HepG2 (cell line): Measurements from ENCODE around the gene ORC3. TPM values are rescaled to one million over a fixed set of nuclear protein-coding genes. Genes with fewer than 3 reads are reported as not detected.

Experiments
- ATAC-seq: fragments of 200-7000 bp; cut with Tn5 transposase; 3 replicates; pipeline ENCODE4 v1.9.1; 2020; ENCODE audit warnings: mild to moderate bottlenecking, moderate library complexity
- BruUV-seq: library from RNA; stranded (reverse); fragments of 400-500 nt; replicated peaks from 2 replicates; lab custom pipeline; 2021; lab: Mats Ljungman, UMichigan
- CTCF ChIA-PET: fragments of 300-600 bp; formaldehyde crosslinking; extraction: SDS; loops from one replicate; lab custom pipeline; 2021; ENCODE audit warnings: low total read pairs, inconsistent platforms, low intra/inter-chr PET ratio; lab: Yijun Ruan, JAX
- POLR2A ChIA-PET: fragments of 350-600 bp; sonication (Branson Sonifier 250); formaldehyde crosslinking; loops from one replicate; lab custom pipeline; 2020; ENCODE audit warnings: antibody characterized with exemption, inconsistent platforms; lab: Yijun Ruan, JAX
- DNase-seq: peaks from one replicate; pipeline ENCODE4 v3.0.0-alpha.2; 2015; ENCODE audit warnings: low spot score
- FAIRE-seq: peaks from 3 replicates; lab custom pipeline; 2011; peaks lifted over from hg19 to GRCh38; lab: Jason Lieb, UNC
- H2AFZ ChIP-seq: one replicate; pipeline ENCODE4 v1.6.1; 2011; ENCODE audit warnings: low read length, inconsistent platforms
- H3K27ac ChIP-seq: fragments of 300-600 bp; 3 replicates; pipeline ENCODE4 v1.8.0; 2011; ENCODE audit warnings: mixed run types, mild to moderate bottlenecking, mixed read lengths, low read length, inconsistent platforms; ENCODE audit not compliant: insufficient read depth; ENCODE audit errors: extremely low read length
- H3K27me3 ChIP-seq, 2 experiments: fragments of 200-600 bp in 1 of 2; 2 replicates in 1 of 2; 3 replicates in 1 of 2; pipeline versions ENCODE4 v1.6.0 to v1.8.0; 2011; ENCODE audit warnings: low read length in 2 of 2, mild to moderate bottlenecking in 2 of 2, moderate library complexity in 2 of 2, inconsistent platforms in 1 of 2; ENCODE audit not compliant: insufficient read depth in 2 of 2, control insufficient read depth in 1 of 2
- H3K36me3 ChIP-seq, 2 experiments: fragments of 200-600 bp in 1 of 2; replicated peaks in 1 of 2; 2 replicates in 1 of 2; 3 replicates in 1 of 2; pipeline versions ENCODE4 v1.5.1 to v1.8.0; 2011; ENCODE audit warnings: low read length in 2 of 2, inconsistent platforms in 1 of 2; ENCODE audit not compliant: insufficient read depth in 2 of 2, control insufficient read depth in 1 of 2
- H3K4me1 ChIP-seq: 2 replicates; pipeline ENCODE4 v1.5.1; 2012; ENCODE audit warnings: low read length, inconsistent platforms; ENCODE audit not compliant: insufficient read depth
- H3K4me2 ChIP-seq: 2 replicates; pipeline ENCODE4 v1.6.0; 2011; ENCODE audit warnings: low read depth, low read length, inconsistent platforms
- H3K4me3 ChIP-seq, 3 experiments: fragments of 200-600 bp in 1 of 3; sonication (generic), shearing (Covaris generic) in 1 of 3; replicated peaks in 1 of 3; 2 replicates each; pipeline ENCODE4 v1.5.1; 2011 to 2016; ENCODE audit warnings: low read length in 3 of 3, inconsistent platforms in 2 of 3, low read depth in 2 of 3, mild to moderate bottlenecking in 2 of 3, control low read depth in 1 of 3, mixed read lengths in 1 of 3; ENCODE audit not compliant: insufficient read depth in 1 of 3
- H3K79me2 ChIP-seq: one replicate; pipeline ENCODE4 v1.6.1; 2011; ENCODE audit warnings: low read length, inconsistent platforms; ENCODE audit not compliant: insufficient read depth
- H3K9ac ChIP-seq: 2 replicates; pipeline ENCODE4 v1.6.0; 2011; ENCODE audit warnings: mild to moderate bottlenecking, low read depth, low read length, inconsistent platforms; ENCODE audit not compliant: insufficient read depth
- H3K9me3 ChIP-seq: 2 replicates; pipeline ENCODE4 v1.5.1; 2012; ENCODE audit warnings: mild to moderate bottlenecking, low read length
- H4K20me1 ChIP-seq: 2 replicates; pipeline ENCODE4 v1.6.0; 2011; ENCODE audit warnings: inconsistent platforms, mild to moderate bottlenecking, low read length, moderate library complexity; ENCODE audit not compliant: insufficient read depth
- ATAD3A ChIP-seq: sonication (generic); formaldehyde crosslinking; IDR thresholded peaks from 2 replicates; pipeline ENCODE4 v1.4.0; 2020; ENCODE audit warnings: missing genetic modification reagents
- BHLHE40 ChIP-seq: IDR thresholded peaks from 2 replicates; pipeline ENCODE4 v1.6.1; 2011; ENCODE audit warnings: low read length, improper control_type of control experiment
- CC2D1A ChIP-seq: sonication (generic); formaldehyde crosslinking; IDR thresholded peaks from 2 replicates; pipeline ENCODE4 v1.8.1; 2023; ENCODE audit warnings: mild to moderate bottlenecking, missing genetic modification reagents
- CCDC6 ChIP-seq: sonication (generic); formaldehyde crosslinking; IDR thresholded peaks from 2 replicates; pipeline ENCODE4 v1.8.1; 2022; ENCODE audit warnings: mild to moderate bottlenecking, missing genetic modification reagents, moderate library complexity
- ELF4 ChIP-seq: sonication (generic); formaldehyde crosslinking; IDR thresholded peaks from 2 replicates; pipeline ENCODE4 v1.5.0; 2020; ENCODE audit warnings: missing genetic modification reagents, mild to moderate bottlenecking, moderate library complexity, borderline replicate concordance
- GPN1 ChIP-seq: sonication (generic); formaldehyde crosslinking; IDR thresholded peaks from 2 replicates; pipeline ENCODE4 v1.5.1; 2020; ENCODE audit warnings: missing genetic modification reagents, borderline replicate concordance
- KMT2A ChIP-seq: sonication (generic); formaldehyde crosslinking; IDR thresholded peaks from 2 replicates; pipeline ENCODE4 v1.4.0; 2020; ENCODE audit warnings: missing genetic modification reagents
- NFRKB ChIP-seq: fragments of 450-650 bp; IDR thresholded peaks from 2 replicates; pipeline ENCODE4 v1.6.1; 2017
- RBM22 ChIP-seq: fragments of 200-400 bp; formaldehyde crosslinking; optimal IDR thresholded peaks from 2 replicates; pipeline ENCODE3; 2017; ENCODE audit warnings: mild to moderate bottlenecking, low read length, moderate library complexity
- SMAD1 ChIP-seq: sonication (generic); formaldehyde crosslinking; IDR thresholded peaks from 2 replicates; pipeline ENCODE4 v1.4.0; 2020; ENCODE audit warnings: missing genetic modification reagents, low read depth, mild to moderate bottlenecking, borderline replicate concordance
- XRCC5 ChIP-seq: fragments of 200-400 bp; formaldehyde crosslinking; optimal IDR thresholded peaks from 2 replicates; pipeline ENCODE3; 2017; ENCODE audit warnings: mild to moderate bottlenecking, low read length
- ZBTB20 ChIP-seq: sonication (generic); formaldehyde crosslinking; IDR thresholded peaks from 2 replicates; pipeline ENCODE4 v1.8.1; 2023; ENCODE audit warnings: missing genetic modification reagents, low read depth, mild to moderate bottlenecking, borderline replicate concordance
- ZMYM4 ChIP-seq: sonication (generic); formaldehyde crosslinking; IDR thresholded peaks from 2 replicates; pipeline ENCODE4 v1.8.1; 2023; ENCODE audit warnings: mild to moderate bottlenecking, missing genetic modification reagents
- ZNF431 ChIP-seq: sonication (generic); formaldehyde crosslinking; IDR thresholded peaks from 2 replicates; pipeline ENCODE4 v1.9.0; 2022; ENCODE audit warnings: missing genetic modification reagents, low read depth, mild to moderate bottlenecking, borderline replicate concordance
- ZNF441 ChIP-seq: sonication (generic); formaldehyde crosslinking; IDR thresholded peaks from 2 replicates; pipeline ENCODE4 v1.7.0; 2021; ENCODE audit warnings: missing genetic modification reagents, borderline replicate concordance
- ZNF570 ChIP-seq: sonication (generic); formaldehyde crosslinking; IDR thresholded peaks from 2 replicates; pipeline ENCODE4 v1.4.0; 2020; ENCODE audit warnings: mild to moderate bottlenecking, missing genetic modification reagents, borderline replicate concordance
- ZNF629 ChIP-seq: sonication (generic); formaldehyde crosslinking; conservative IDR thresholded peaks from 2 replicates; pipeline ENCODE4 v1.5.0; 2020; ENCODE audit warnings: missing genetic modification reagents
- WGBS: methylation state at CpG from one replicate; pipeline ENCODE4 v1.1.6; 2017; ENCODE audit warnings: low lambda C conversion rate; 5-methylcytosine and 5-hydroxymethylcytosine counted together
- in situ Hi-C: cut with HindIII; loops from 2 replicates; pipeline ENCODE4 v1.10.0; 2017; ENCODE audit warnings: low pct_unique_long_range_greater_than_20kb; ENCODE audit not compliant: extremely low pct_ligation_motif_present
- intact Hi-C: fragments of 100-400 bp; cut with micrococcal nuclease; formaldehyde crosslinking; loops from one replicate; pipeline ENCODE4 v1.10.0; 2022; ENCODE audit not compliant: unreplicated experiment
- polyA plus RNA-seq, 8 experiments: library from polyadenylated mRNA; depleted of rRNA in 3 of 8; stranded (reverse) in 7 of 8; unstranded in 1 of 8; fragments of >200 nt; fragmentation: Illumina TruSeq in 4 of 8; extraction: Trizol in 4 of 8; gene quantifications; 2 replicates each; pipeline versions ENCODE4 v1.2.1 to v1.2.3, GENCODE V29; 2011 to 2016; ENCODE audit warnings: low read depth in 4 of 8, missing spikeins in 1 of 8, mixed read lengths in 1 of 8; ENCODE audit not compliant: insufficient read depth in 1 of 8
- total RNA-seq, 5 experiments: library from RNA; depleted of rRNA; stranded (reverse); fragments of >200 nt; fragmentation: Illumina TruSeq; extraction: Trizol; gene quantifications; 2 replicates each; pipeline ENCODE4 v1.2.3, GENCODE V29; 2016; ENCODE audit warnings: low read depth in 1 of 5
- TF ChIP-seq, protein P1 (sequence below): sonication (generic); formaldehyde crosslinking; IDR thresholded peaks from 2 replicates; pipeline ENCODE4 v1.4.0; 2020; ENCODE audit warnings: mild to moderate bottlenecking, missing genetic modification reagents
- TF ChIP-seq, protein P2 (sequence below): sonication (generic); formaldehyde crosslinking; IDR thresholded peaks from 2 replicates; pipeline ENCODE4 v1.8.0; 2022; ENCODE audit warnings: missing genetic modification reagents, mild to moderate bottlenecking, inconsistent platforms, borderline replicate concordance

ORC3 gene
- total and polyA plus RNA-seq, 2 of the 13 experiments (the other 11 are each of a cell fraction or from before 2014, with no cell fraction given) = 21.8 to 43.5 TPM

DNA sequence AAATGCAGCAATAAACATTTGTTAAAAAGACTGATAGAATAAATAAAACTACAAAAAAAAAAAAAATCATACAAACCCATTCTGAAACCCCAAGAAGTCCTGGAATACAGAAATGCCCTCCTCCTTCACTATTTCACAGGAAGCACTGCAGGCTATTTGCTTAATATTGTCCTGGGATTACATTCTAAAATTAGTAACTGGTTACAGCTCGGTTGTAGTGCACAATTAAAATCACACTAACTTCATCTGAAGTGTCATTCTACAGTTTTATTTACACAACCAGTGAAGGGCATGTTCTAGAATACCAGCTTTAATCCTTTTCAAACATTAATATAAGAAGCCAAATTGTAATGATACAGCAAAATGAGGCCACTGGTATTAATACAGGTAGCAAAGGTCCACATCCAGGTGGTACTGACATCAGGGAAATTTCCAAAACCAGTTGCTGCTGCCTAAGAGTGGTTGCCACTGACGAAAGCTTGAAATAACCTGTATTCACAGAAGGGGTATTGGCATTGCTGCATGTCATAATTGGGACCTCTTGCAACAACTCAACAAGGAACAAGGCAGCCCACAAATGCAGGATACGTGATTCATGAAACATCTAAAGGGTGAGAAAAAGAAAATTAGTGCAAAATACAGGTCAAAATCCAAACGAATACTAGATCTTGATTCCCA is 85.2 kb downstream of the ORC3 start:
- H3K27ac ChIP-seq = peak overlapping the region; percentile 9
- BruUV-seq = TSS peak; percentile 22
- TF ChIP-seq, protein P1, sequence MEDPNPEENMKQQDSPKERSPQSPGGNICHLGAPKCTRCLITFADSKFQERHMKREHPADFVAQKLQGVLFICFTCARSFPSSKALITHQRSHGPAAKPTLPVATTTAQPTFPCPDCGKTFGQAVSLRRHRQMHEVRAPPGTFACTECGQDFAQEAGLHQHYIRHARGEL (CRISPR knock-in tag) = no peak
- TF ChIP-seq RBM22 (peak; percentile 86), GPN1 (CRISPR knock-in tag) (no peak), ZNF431 (CRISPR knock-in tag) (no peak)
- intact Hi-C loops (no loop called here), in situ Hi-C loops (no loop called here)
- DNase-seq (no peak), ATAC-seq (no peak), FAIRE-seq (no peak)
- H3K79me2 ChIP-seq = peaks cover 16% of the 10 kb centered on the region
- H3K36me3 ChIP-seq = peaks cover 6 to 40% of the 10 kb centered on the region in 2 experiments; a peak in 4 of 5 replicates
- H3K4me1 ChIP-seq = peaks cover 53% of the 10 kb centered on the region
- no peaks in the 10 kb centered on the region for H4K20me1 ChIP-seq
- no peak overlapping the region for H3K4me2 ChIP-seq
- no peak overlapping the region for H2AFZ ChIP-seq
- H3K27me3 ChIP-seq = no peaks in the 10 kb centered on the region
- POLR2A ChIA-PET = no interaction called here
- H3K9ac ChIP-seq = no peak overlapping the region
- H3K9me3 ChIP-seq = no peaks in the 10 kb centered on the region
- H3K4me3 ChIP-seq = no peak overlapping the region
- CTCF ChIA-PET = no interaction called here
- 90% methylated on average over 4 of the region's 4 CpGs for WGBS

DNA sequence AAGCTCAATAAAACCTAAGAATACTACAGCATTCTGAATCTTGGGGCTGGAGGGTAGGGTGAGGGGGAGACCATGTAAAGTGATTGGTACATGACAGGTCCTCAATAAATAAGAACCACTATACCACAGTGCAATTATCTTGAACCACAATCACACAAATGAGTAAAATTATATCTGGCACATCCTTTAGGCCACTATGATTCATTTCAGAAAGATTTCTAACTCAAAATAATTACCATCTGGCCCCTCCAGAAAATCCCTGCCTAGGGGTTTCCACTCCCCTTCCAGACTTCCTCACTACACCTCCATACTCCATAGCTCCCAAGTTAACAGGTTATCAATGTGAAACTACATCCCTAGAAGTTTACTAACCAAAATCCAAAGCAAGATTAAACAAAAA is 92.4 kb downstream of the ORC3 start:
- intact Hi-C loops (no loop called here), in situ Hi-C loops (no loop called here)
- no peak overlapping the region for H3K9ac ChIP-seq
- peaks cover 84% of the 10 kb centered on the region for H3K79me2 ChIP-seq
- POLR2A ChIA-PET = no interaction called here
- H3K36me3 ChIP-seq = peaks cover 5 to 31% of the 10 kb centered on the region in 2 experiments; a peak in 3 of 5 replicates
- H3K4me1 ChIP-seq = peaks cover 57% of the 10 kb centered on the region
- CTCF ChIA-PET = no interaction called here
- no peak overlapping the region for H3K4me3 ChIP-seq
- FAIRE-seq (no peak), ATAC-seq (no peak), DNase-seq (no peak)
- H3K9me3 ChIP-seq = no peaks in the 10 kb centered on the region
- H3K27me3 ChIP-seq = no peaks in the 10 kb centered on the region
- H2AFZ ChIP-seq = no peak overlapping the region
- no TSS peak for BruUV-seq
- no peak overlapping the region for H3K4me2 ChIP-seq
- H3K27ac ChIP-seq = no peak overlapping the region
- peaks cover 28% of the 10 kb centered on the region for H4K20me1 ChIP-seq
- TF ChIP-seq ZBTB20 (CRISPR knock-in tag) (no peak), ZNF570 (CRISPR knock-in tag) (no peak), SMAD1 (no peak), ZMYM4 (CRISPR knock-in tag) (no peak), ZNF629 (CRISPR knock-in tag) (no peak), NFRKB (no peak), CCDC6 (no peak), XRCC5 (no peak), CC2D1A (no peak), ATAD3A (no peak), ELF4 (CRISPR knock-in tag) (no peak), BHLHE40 (no peak), ZNF441 (no peak), KMT2A (CRISPR knock-in tag) (no peak)
- TF ChIP-seq, protein P2, sequence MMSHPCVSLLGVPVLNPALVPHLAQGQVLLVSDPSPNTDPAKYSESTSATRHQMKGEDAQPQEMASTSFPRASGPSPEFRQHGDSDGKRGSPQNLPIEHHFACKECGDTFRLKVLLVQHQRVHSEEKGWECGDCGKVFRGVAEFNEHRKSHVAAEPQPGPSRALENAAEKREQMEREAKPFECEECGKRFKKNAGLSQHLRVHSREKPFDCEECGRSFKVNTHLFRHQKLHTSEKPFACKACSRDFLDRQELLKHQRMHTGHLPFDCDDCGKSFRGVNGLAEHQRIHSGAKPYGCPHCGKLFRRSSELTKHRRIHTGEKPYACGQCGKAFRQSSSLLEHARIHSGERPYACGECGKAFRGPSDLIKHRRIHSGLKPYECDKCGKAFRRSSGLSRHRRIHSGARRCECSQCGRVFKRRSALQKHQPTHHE (CRISPR knock-in tag) = no peak
